Fibroblast of lung (primary cell): ENCODE results near the gene SLC25A4.

Source experiments
- CTCF ChIP-seq, 2 donors: IDR thresholded peaks in 1 of 2; conservative IDR thresholded peaks in 1 of 2; 1 replicate in 1 of 2; 2 replicates in 1 of 2; pipeline ENCODE4 v1.5.1; 2011 to 2012; ENCODE audit warnings: low read length in 2 of 2, control low read depth in 1 of 2, inconsistent platforms in 1 of 2, low read depth in 1 of 2, mild to moderate bottlenecking in 1 of 2
- EZH2 ChIP-seq: IDR thresholded peaks from 2 replicates; pipeline ENCODE4 v1.5.1; 2012; ENCODE audit warnings: low read length, control low read depth, mild to moderate bottlenecking; ENCODE audit errors: missing control alignments

- no peak for TF ChIP-seq CTCF (conservative IDR thresholded peaks at IDR 0.05 in 1 of 2, IDR thresholded peaks at IDR 0.05 in 1 of 2; ENCODE audit: low read depth in 1 of 2, low read length in 2 of 2)
- TF ChIP-seq EZH2: no peak
Observed at GRCh38 chr4:185196437-185196836, 53.4 kb downstream of the SLC25A4 start.
